HT-29 (cell line): ENCODE data around the gene CCNE1. TPM values are rescaled to one million over a fixed set of nuclear protein-coding genes. Genes with fewer than 3 reads are reported as not detected.
"Not testable (repeated sequence)": the region's sequence is repeated elsewhere in the genome, so short reads cannot be mapped to it uniquely, and the experiment has no call there.

Experiments used
- DNase-seq: peaks from one replicate; pipeline ENCODE4 v3.0.0-alpha.2; 2015; ENCODE audit warnings: low spot score
- total RNA-seq: library from RNA; depleted of rRNA; stranded (reverse); fragments of >200 nt; shearing (Covaris generic); gene quantifications from 2 replicates; pipeline ENCODE4 v1.2.3, GENCODE V29; 2014

CCNE1 gene
- total RNA-seq, 1 experiment from 2014 or later = 20.1 TPM

- no peak for DNase-seq
Measured at GRCh38 chr19:29787281-29787680, 24.5 kb upstream of the CCNE1 start.

GRCh38 chr19:29789007-29789406 is 22.8 kb upstream of the CCNE1 start:
- no peak for DNase-seq

- DNase-seq = no peak
Measured at GRCh38 chr19:29793116-29793727, 18.6 kb upstream of the CCNE1 start.

- DNase-seq = not testable (repeated sequence)
Measured at GRCh38 chr19:29794490-29794889, 17.3 kb upstream of the CCNE1 start.

GRCh38 chr19:29795461-29796172 is 16.2 kb upstream of the CCNE1 start:
- DNase-seq = no peak

GRCh38 chr19:29796173-29796573 is 15.6 kb upstream of the CCNE1 start:
- no peak for DNase-seq

GRCh38 chr19:29798774-29799497 is 12.9 kb upstream of the CCNE1 start:
- DNase-seq = no peak

- no peak for DNase-seq
Measured at GRCh38 chr19:29800100-29800825, 11.5 kb upstream of the CCNE1 start.

GRCh38 chr19:29803951-29804350 is 7.8 kb upstream of the CCNE1 start:
- DNase-seq = not testable (repeated sequence)

GRCh38 chr19:29804493-29804892 is 7.3 kb upstream of the CCNE1 start:
- DNase-seq = no peak

- DNase-seq = no peak
Measured at GRCh38 chr19:29805031-29805965, 6.5 kb upstream of the CCNE1 start.

GRCh38 chr19:29806098-29806866 is 5.5 kb upstream of the CCNE1 start:
- peak; percentile 7 for DNase-seq

- DNase-seq = no peak
Measured at GRCh38 chr19:29807178-29807577, 4.6 kb upstream of the CCNE1 start.

GRCh38 chr19:29807870-29808405 is 3.9 kb upstream of the CCNE1 start:
- DNase-seq = no peak

- DNase-seq = no peak
Measured at GRCh38 chr19:29809795-29810503, 1.8 kb upstream of the CCNE1 start.

- peak; percentile 28 for DNase-seq
Measured at GRCh38 chr19:29810504-29810871, 1.3 kb upstream of the CCNE1 start.

GRCh38 chr19:29812080-29812880 is 489 bp downstream of the CCNE1 start:
- DNase-seq = peak; percentile 13

- DNase-seq = peak; percentile 14
Measured at GRCh38 chr19:29812881-29813275, 1.1 kb downstream of the CCNE1 start.
